H9 (cell line): ENCODE measurements around the gene LY6G5C. TPM values are rescaled to one million over a fixed set of nuclear protein-coding genes. Genes with fewer than 3 reads are reported as not detected.

Experiments
- DNase-seq: peaks from one replicate; pipeline ENCODE4 v3.0.0-alpha.2; 2017
- H2AFZ ChIP-seq: one replicate; pipeline ENCODE4 v1.6.1; 2013; ENCODE audit warnings: mild to moderate bottlenecking, low read length, control low read depth, moderate library complexity
- H2AK5ac ChIP-seq: 2 replicates; pipeline ENCODE4 v1.6.1; 2013; ENCODE audit warnings: low read length, control low read depth, mixed read lengths; ENCODE audit not compliant: insufficient read length
- H2BK120ac ChIP-seq: one replicate; pipeline ENCODE4 v1.6.1; 2013; ENCODE audit warnings: low read depth, mild to moderate bottlenecking, low read length, control low read depth, inconsistent platforms; ENCODE audit not compliant: poor library complexity, severe bottlenecking
- H2BK12ac ChIP-seq: 2 replicates; pipeline ENCODE4 v1.6.1; 2013; ENCODE audit warnings: low read length, control low read depth, mixed read lengths, low read depth; ENCODE audit not compliant: insufficient read length
- H2BK15ac ChIP-seq: 2 replicates; pipeline ENCODE4 v1.6.1; 2013; ENCODE audit warnings: low read depth, low read length, control low read depth
- H2BK20ac ChIP-seq: one replicate; pipeline ENCODE4 v1.6.1; 2013; ENCODE audit warnings: low read depth, mild to moderate bottlenecking, low read length, control low read depth, inconsistent platforms; ENCODE audit not compliant: poor library complexity, severe bottlenecking
- H2BK5ac ChIP-seq: 2 replicates; pipeline ENCODE4 v1.6.1; 2013; ENCODE audit warnings: low read length, control low read depth, mixed read lengths; ENCODE audit not compliant: insufficient read length
- H3K14ac ChIP-seq: 2 replicates; pipeline ENCODE4 v1.6.1; 2013; ENCODE audit warnings: low read length, control low read depth; ENCODE audit not compliant: insufficient read depth
- H3K18ac ChIP-seq: 2 replicates; pipeline ENCODE4 v1.6.1; 2013; ENCODE audit warnings: low read depth, mild to moderate bottlenecking, mixed read lengths, low read length, control low read depth; ENCODE audit not compliant: insufficient read length
- H3K23ac ChIP-seq: 2 replicates; pipeline ENCODE4 v1.6.1; 2013; ENCODE audit warnings: low read length, control low read depth, mixed read lengths, low read depth; ENCODE audit not compliant: insufficient read length
- H3K23me2 ChIP-seq: 2 replicates; pipeline ENCODE4 v1.6.1; 2013; ENCODE audit warnings: low read depth, mild to moderate bottlenecking, mixed read lengths, low read length, control low read depth; ENCODE audit not compliant: insufficient read length, poor library complexity, severe bottlenecking
- H3K27ac ChIP-seq: 2 replicates; pipeline ENCODE4 v1.5.1; 2013; ENCODE audit warnings: low read length, control low read depth, mixed read lengths, low read depth; ENCODE audit not compliant: insufficient read length
- H3K27me3 ChIP-seq: 2 replicates; pipeline ENCODE4 v1.6.1; 2013; ENCODE audit warnings: low read length, control low read depth, inconsistent platforms; ENCODE audit not compliant: insufficient read depth
- H3K4ac ChIP-seq: 2 replicates; pipeline ENCODE4 v1.6.1; 2013; ENCODE audit warnings: low read depth, mild to moderate bottlenecking, control low read depth, inconsistent platforms, low read length, moderate library complexity
- H3K4me1 ChIP-seq: 2 replicates; pipeline ENCODE4 v1.6.1; 2013; ENCODE audit warnings: low read length, control low read depth, inconsistent platforms; ENCODE audit not compliant: insufficient read depth
- H3K4me2 ChIP-seq: 2 replicates; pipeline ENCODE4 v1.6.1; 2013; ENCODE audit warnings: low read length, control low read depth, mixed read lengths; ENCODE audit not compliant: insufficient read length, insufficient read depth
- H3K56ac ChIP-seq: 2 replicates; pipeline ENCODE4 v1.6.1; 2013; ENCODE audit warnings: low read depth, mild to moderate bottlenecking, mixed read lengths, low read length, control low read depth; ENCODE audit not compliant: insufficient read length
- H3K79me1 ChIP-seq: 2 replicates; pipeline ENCODE4 v1.6.1; 2013; ENCODE audit warnings: low read depth, mild to moderate bottlenecking, moderate library complexity, low read length, control low read depth, inconsistent platforms; ENCODE audit not compliant: insufficient read depth, poor library complexity, severe bottlenecking
- H3K79me2 ChIP-seq: 2 replicates; pipeline ENCODE4 v1.6.1; 2013; ENCODE audit warnings: low read length, control low read depth, inconsistent platforms; ENCODE audit not compliant: insufficient read depth
- H3K9ac ChIP-seq: 2 replicates; pipeline ENCODE4 v1.6.1; 2013; ENCODE audit warnings: low read length, control low read depth, mixed read lengths; ENCODE audit not compliant: insufficient read length; ENCODE audit errors: extremely low read depth
- H3K9me3 ChIP-seq: one replicate; pipeline ENCODE4 v1.6.1; 2013; ENCODE audit warnings: low read depth, low read length, inconsistent platforms; ENCODE audit not compliant: control insufficient read depth
- H3T11ph ChIP-seq: one replicate; pipeline ENCODE4 v1.6.1; 2013; ENCODE audit warnings: mild to moderate bottlenecking, low read length, control low read depth, inconsistent platforms
- H4K20me1 ChIP-seq: one replicate; pipeline ENCODE4 v1.6.1; 2013; ENCODE audit not compliant: control insufficient read depth, insufficient read length, insufficient read depth
- H4K5ac ChIP-seq: 2 replicates; pipeline ENCODE4 v1.6.1; 2013; ENCODE audit warnings: low read depth, mild to moderate bottlenecking, mixed read lengths, low read length, control low read depth; ENCODE audit not compliant: insufficient read length
- H4K8ac ChIP-seq: replicated peaks from 2 replicates; pipeline ENCODE4 v1.6.1; 2013; ENCODE audit warnings: low read length, control low read depth, mixed read lengths, low read depth; ENCODE audit not compliant: insufficient read length
- H4K91ac ChIP-seq: 2 replicates; pipeline ENCODE4 v1.6.1; 2013; ENCODE audit warnings: low read depth, mild to moderate bottlenecking, moderate library complexity, mixed read lengths, low read length, control low read depth; ENCODE audit not compliant: insufficient read length
- H3K27ac Mint-ChIP-seq, 3 experiments: 2 replicates in 2 of 3; 3 replicates in 1 of 3; pipeline ENCODE4 v1.8.0; 2020 to 2021; ENCODE audit warnings: mixed read lengths in 3 of 3, mild to moderate bottlenecking in 1 of 3, moderate library complexity in 1 of 3
- H3K27me3 Mint-ChIP-seq: 2 replicates; pipeline ENCODE4 v1.8.0; 2021; ENCODE audit warnings: low read depth, mild to moderate bottlenecking, moderate library complexity, mixed read lengths
- H3K36me3 Mint-ChIP-seq, 3 experiments: 2 replicates in 2 of 3; 3 replicates in 1 of 3; pipeline ENCODE4 v1.8.0; 2020 to 2021; ENCODE audit warnings: low read depth in 3 of 3, mixed read lengths in 3 of 3; ENCODE audit not compliant: insufficient read depth in 1 of 3
- H3K4me1 Mint-ChIP-seq, 2 experiments: 2 replicates each; pipeline ENCODE4 v1.8.0; 2020; ENCODE audit warnings: mixed read lengths in 2 of 2
- H3K4me3 Mint-ChIP-seq, 2 experiments: 2 replicates in 1 of 2; 3 replicates in 1 of 2; pipeline ENCODE4 v1.8.0; 2020 to 2021; ENCODE audit warnings: mild to moderate bottlenecking in 2 of 2, mixed read lengths in 2 of 2, moderate library complexity in 1 of 2
- H3K9me3 Mint-ChIP-seq, 2 experiments: 2 replicates in 1 of 2; 3 replicates in 1 of 2; pipeline ENCODE4 v1.8.0; 2020; ENCODE audit warnings: mild to moderate bottlenecking in 2 of 2, mixed read lengths in 2 of 2, moderate library complexity in 1 of 2
- WGBS: extraction: QIAGEN DNeasy Blood & Tissue Kit; methylation state at CpG from one replicate; pipeline ENCODE4 v1.1.7; 2013; ENCODE audit warnings: missing lambda C conversion rate, low lambda C conversion rate, mixed read lengths; ENCODE audit not compliant: insufficient read length; ENCODE audit errors: extremely low coverage; 5-methylcytosine and 5-hydroxymethylcytosine counted together
- long read RNA-seq: library from polyadenylated mRNA; unstranded; transcript quantifications from one replicate; pipeline ENCODE4 v2.0.0, GENCODE V29; 2020
- total RNA-seq: library from RNA; stranded (reverse); gene quantifications from 2 replicates; pipeline ENCODE4 v1.2.1, GENCODE V29; 2021
- TF ChIP-seq, protein P1 (sequence below): fragments of 200-600 bp; sonication (generic); conservative IDR thresholded peaks from 3 replicates; pipeline ENCODE4 v1.8.0; 2021; ENCODE audit warnings: antibody characterized with exemption, mild to moderate bottlenecking

Gene LY6G5C, protein sequence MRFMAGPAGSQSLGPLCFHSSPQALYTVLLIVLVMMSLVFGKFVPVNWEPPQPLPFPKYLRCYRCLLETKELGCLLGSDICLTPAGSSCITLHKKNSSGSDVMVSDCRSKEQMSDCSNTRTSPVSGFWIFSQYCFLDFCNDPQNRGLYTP
- 1.8 and 2.2 TPM in 2 replicates for total RNA-seq
- long read RNA-seq, partial matches to known transcripts = 0 of 3 reads
- long read RNA-seq, other reads (novel, unspliced or antisense) = 1 of 3 reads

DNA sequence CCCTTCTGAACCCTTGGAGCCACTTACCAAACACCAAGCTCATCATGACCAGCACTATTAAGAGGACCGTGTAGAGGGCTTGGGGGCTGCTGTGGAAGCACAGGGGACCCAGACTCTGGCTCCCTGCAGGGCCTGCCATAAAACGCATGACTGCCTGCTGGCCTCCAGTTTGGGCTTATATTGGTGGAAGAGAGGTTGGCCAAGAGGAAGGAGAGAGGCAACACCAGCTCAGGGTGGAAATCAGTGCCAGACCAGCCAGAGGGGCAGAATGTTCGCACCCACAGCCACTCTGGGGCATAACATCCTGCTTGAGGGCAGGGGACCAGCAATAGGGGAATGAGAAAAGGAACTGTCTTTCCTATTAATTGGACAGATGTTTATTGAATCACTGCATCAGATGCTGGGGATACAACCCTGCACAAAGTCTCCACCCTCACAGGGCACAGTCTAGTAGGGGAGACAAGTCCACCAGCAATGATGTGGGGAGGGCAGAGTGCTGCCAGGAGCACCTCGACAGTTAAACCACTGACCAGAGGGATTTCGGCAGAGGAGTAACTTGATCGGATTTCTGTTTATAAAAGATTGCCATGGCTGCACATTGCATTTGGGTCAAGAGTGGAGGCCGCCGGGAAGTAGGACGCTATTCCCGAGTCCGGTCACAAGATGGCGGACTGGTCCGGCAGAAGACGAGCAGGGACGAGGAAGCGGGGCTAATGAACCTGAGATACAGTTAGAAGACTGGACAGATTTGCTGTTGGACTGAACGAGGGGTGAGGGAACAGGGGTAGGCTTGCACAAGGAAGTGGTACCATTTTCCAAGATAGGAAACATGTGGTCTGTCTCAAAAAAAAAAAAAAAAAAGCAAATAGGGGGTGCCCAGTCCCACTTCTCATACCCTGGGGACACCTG, at the start of gene LY6G5C:
TSS of gene LY6G5C (minus strand) at position 842 of the 909 bp plus-strand sequence. CDS start at position 148, 694 bp downstream.
- Histone ChIP-seq H4K91ac (no peak within 1 kb of the TSS), H3K4ac (no peak within 1 kb of the TSS), H3K9me3 (no peaks in the 10 kb centered on the region), H3K23ac (no peak within 1 kb of the TSS), H2BK120ac (no peak within 1 kb of the TSS), H3K14ac (peak within 1 kb of the TSS; percentile 26; the same call in 1 of the 2 replicates), H2BK12ac (no peak within 1 kb of the TSS), H3K79me1 (no peaks in the 10 kb centered on the region), H3K4me2 (peak within 1 kb of the TSS; percentile 92), H3K27me3 (no peaks in the 10 kb centered on the region; the same call in 1 of the 2 replicates), H3K23me2 (peaks cover 18% of the 10 kb centered on the region), H3K18ac (peak within 1 kb of the TSS; percentile 44), H4K8ac (no peak within 1 kb of the TSS), H3K56ac (no peak within 1 kb of the TSS), H2AFZ (no peak within 1 kb of the TSS), H3T11ph (no peak within 1 kb of the TSS), H2BK5ac (no peak within 1 kb of the TSS), H3K9ac (no peak within 1 kb of the TSS), H3K27ac (no peak within 1 kb of the TSS), H2BK15ac (no peak within 1 kb of the TSS), H2AK5ac (no peak within 1 kb of the TSS), H4K20me1 (no peaks in the 10 kb centered on the region), H3K79me2 (no peaks in the 10 kb centered on the region), H2BK20ac (no peak within 1 kb of the TSS), H4K5ac (no peak within 1 kb of the TSS), H3K4me1 (no peaks in the 10 kb centered on the region)
- Mint-ChIP-seq H3K27ac (peak within 1 kb of the TSS in 1 of 3 experiments; percentile 57; a peak in 3 of 7 replicates), H3K9me3 (no peaks in the 10 kb centered on the region; a peak in 3 of 5 replicates), H3K27me3 (peaks cover 29% of the 10 kb centered on the region), H3K4me1 (peaks cover 20 to 25% of the 10 kb centered on the region in 2 experiments), H3K4me3 (peak within 1 kb of the TSS; percentile 76 to 89), H3K36me3 (peaks cover 0 to 1% (median 0%) of the 10 kb centered on the region in 3 experiments; a peak in 3 of 7 replicates)
- DNase-seq = peak; percentile 78
- WGBS = no CpG with 5 or more reads among the region's 17 CpGs
- TF ChIP-seq, protein P1, sequence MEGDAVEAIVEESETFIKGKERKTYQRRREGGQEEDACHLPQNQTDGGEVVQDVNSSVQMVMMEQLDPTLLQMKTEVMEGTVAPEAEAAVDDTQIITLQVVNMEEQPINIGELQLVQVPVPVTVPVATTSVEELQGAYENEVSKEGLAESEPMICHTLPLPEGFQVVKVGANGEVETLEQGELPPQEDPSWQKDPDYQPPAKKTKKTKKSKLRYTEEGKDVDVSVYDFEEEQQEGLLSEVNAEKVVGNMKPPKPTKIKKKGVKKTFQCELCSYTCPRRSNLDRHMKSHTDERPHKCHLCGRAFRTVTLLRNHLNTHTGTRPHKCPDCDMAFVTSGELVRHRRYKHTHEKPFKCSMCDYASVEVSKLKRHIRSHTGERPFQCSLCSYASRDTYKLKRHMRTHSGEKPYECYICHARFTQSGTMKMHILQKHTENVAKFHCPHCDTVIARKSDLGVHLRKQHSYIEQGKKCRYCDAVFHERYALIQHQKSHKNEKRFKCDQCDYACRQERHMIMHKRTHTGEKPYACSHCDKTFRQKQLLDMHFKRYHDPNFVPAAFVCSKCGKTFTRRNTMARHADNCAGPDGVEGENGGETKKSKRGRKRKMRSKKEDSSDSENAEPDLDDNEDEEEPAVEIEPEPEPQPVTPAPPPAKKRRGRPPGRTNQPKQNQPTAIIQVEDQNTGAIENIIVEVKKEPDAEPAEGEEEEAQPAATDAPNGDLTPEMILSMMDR = peak; percentile 78
